NB4 (cell line): ENCODE data around the gene HMG20A.

Source experiments
- POLR2A ChIP-seq: IDR thresholded peaks from 2 replicates; pipeline ENCODE4 v1.6.1; 2011; ENCODE audit warnings: mild to moderate bottlenecking; ENCODE audit not compliant: insufficient read length; ENCODE audit errors: extremely low read depth
- TF ChIP-seq, protein P1 (sequence below): IDR thresholded peaks from one replicate; pipeline ENCODE4 v1.5.1; 2012; ENCODE audit warnings: low read depth, low read length
- TF ChIP-seq, protein P2 (sequence below): IDR thresholded peaks from 2 replicates; pipeline ENCODE4 v1.6.1; 2011; ENCODE audit warnings: low read depth, low read length

DNA sequence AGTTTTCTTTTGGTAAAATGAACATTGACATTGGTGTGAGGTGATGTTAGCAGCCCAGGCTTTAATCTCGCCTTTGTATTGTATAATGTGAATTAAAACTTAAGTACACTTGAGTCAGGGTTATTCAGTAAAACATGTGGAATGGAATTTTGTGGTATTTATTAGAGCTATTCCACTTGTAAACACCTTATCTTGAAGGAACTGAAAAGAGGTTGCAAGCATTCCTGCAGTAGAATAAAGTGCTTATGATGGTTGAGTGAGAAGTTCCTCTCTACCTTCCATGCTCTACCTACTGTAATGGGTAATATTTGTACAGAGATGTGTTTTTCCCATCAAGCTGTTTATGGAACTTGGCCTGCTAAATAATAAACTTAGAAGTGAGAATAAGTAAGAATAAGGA is 36.1 kb downstream of the HMG20A start:
- TF ChIP-seq, protein P1, sequence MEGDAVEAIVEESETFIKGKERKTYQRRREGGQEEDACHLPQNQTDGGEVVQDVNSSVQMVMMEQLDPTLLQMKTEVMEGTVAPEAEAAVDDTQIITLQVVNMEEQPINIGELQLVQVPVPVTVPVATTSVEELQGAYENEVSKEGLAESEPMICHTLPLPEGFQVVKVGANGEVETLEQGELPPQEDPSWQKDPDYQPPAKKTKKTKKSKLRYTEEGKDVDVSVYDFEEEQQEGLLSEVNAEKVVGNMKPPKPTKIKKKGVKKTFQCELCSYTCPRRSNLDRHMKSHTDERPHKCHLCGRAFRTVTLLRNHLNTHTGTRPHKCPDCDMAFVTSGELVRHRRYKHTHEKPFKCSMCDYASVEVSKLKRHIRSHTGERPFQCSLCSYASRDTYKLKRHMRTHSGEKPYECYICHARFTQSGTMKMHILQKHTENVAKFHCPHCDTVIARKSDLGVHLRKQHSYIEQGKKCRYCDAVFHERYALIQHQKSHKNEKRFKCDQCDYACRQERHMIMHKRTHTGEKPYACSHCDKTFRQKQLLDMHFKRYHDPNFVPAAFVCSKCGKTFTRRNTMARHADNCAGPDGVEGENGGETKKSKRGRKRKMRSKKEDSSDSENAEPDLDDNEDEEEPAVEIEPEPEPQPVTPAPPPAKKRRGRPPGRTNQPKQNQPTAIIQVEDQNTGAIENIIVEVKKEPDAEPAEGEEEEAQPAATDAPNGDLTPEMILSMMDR, result no peak
- no peak for TF ChIP-seq POLR2A
- TF ChIP-seq, protein P2, sequence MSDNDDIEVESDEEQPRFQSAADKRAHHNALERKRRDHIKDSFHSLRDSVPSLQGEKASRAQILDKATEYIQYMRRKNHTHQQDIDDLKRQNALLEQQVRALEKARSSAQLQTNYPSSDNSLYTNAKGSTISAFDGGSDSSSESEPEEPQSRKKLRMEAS, result no peak
